GM10266 (cell line): ENCODE data around the gene PCDHAC1.

Experiments
- DNase-seq: peaks from one replicate; pipeline ENCODE4 v3.0.0; 2012; ENCODE audit errors: extremely low spot score
- TF ChIP-seq, protein P1 (sequence below): IDR thresholded peaks from 2 replicates; pipeline ENCODE4 v1.5.1; 2012; ENCODE audit warnings: mild to moderate bottlenecking, low read depth; ENCODE audit not compliant: control insufficient read depth, insufficient read depth; ENCODE audit errors: missing control alignments

PCDHAC1 gene

DNA sequence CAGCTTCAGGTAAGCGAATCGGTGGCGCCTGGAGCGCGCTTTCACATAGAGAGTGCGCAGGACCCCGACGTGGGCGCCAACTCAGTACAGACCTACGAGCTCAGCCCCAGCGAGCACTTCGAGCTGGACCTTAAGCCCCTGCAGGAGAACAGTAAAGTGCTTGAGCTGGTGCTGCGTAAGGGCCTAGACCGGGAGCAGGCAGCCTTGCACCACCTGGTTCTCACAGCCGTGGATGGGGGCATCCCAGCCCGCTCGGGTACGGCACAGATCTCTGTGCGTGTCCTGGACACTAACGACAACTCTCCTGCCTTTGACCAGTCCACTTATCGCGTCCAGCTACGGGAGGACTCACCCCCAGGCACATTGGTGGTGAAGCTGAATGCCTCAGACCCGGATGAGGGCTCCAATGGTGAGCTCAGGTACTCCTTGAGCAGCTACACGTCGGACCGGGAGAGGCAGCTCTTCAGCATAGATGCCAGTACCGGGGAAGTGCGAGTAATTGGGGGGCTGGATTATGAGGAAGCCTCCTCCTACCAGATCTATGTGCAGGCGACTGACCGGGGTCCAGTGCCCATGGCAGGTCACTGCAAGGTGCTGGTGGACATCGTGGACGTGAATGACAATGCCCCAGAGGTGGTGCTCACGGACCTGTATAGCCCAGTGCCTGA, 41.3 kb downstream of the PCDHAC1 start:
- TF ChIP-seq, protein P1, sequence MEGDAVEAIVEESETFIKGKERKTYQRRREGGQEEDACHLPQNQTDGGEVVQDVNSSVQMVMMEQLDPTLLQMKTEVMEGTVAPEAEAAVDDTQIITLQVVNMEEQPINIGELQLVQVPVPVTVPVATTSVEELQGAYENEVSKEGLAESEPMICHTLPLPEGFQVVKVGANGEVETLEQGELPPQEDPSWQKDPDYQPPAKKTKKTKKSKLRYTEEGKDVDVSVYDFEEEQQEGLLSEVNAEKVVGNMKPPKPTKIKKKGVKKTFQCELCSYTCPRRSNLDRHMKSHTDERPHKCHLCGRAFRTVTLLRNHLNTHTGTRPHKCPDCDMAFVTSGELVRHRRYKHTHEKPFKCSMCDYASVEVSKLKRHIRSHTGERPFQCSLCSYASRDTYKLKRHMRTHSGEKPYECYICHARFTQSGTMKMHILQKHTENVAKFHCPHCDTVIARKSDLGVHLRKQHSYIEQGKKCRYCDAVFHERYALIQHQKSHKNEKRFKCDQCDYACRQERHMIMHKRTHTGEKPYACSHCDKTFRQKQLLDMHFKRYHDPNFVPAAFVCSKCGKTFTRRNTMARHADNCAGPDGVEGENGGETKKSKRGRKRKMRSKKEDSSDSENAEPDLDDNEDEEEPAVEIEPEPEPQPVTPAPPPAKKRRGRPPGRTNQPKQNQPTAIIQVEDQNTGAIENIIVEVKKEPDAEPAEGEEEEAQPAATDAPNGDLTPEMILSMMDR, result no peak
- no peak for DNase-seq

DNA sequence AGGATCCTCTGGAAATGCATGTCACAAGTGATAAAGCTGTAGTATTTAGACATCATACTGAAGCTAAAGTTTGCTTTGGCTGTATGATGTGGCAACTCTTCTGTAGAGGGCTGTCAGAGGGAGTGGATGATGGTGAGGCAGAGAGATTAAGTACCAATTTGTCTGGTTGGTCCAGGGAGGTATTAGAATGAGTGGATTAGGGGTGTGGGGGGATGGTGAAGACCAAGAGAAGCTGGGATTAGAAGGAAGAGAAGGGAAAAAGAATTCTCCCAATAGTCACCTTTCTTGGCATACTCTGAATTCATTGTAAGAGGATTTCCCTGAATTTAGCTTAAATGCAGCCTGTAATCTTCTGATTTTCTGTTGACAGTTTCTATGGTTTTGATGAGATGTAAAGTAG, 43.8 kb downstream of the PCDHAC1 start:
- no peak for DNase-seq
- TF ChIP-seq, protein P1, result no peak

DNA sequence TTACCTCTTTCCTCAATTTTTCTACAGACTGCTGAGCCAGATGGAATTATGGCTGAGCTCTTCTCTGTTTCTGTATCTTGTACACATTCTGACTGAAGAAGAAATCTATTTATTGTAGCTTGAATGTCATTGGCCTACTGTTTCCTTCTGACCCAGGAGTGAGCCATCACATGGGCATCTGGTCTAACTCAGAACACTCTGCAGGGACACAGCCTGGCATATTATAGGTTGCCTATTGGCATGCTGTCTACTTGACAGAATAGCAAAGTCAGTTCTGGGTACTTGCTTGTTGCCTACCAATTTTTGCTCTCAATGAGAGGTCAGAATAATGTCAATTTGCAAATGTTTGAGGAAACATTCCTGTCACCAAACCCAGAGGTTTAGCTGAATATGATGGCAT, 47.5 kb downstream of the PCDHAC1 start:
- no peak for DNase-seq
- TF ChIP-seq, protein P1, result no peak

DNA sequence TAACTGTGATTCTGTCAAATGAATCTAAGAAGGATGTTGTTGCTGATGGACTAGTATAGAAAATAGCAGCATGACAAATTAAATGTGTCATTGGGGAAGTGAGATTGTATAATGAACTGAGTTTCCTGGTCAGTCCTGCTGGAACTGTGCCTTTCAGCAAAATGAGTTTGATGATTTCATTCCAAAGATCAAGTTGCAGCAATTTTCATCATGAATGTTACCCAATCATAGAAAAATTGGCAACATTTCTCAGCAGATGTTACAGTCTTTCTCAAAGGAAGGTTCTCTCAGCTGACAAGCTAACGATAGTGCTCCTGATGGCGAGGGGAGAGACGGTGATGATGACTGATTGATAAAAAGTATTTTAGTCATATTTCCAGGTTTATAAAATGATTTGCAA, 50.9 kb downstream of the PCDHAC1 start:
- TF ChIP-seq, protein P1, result no peak
- no peak for DNase-seq

DNA sequence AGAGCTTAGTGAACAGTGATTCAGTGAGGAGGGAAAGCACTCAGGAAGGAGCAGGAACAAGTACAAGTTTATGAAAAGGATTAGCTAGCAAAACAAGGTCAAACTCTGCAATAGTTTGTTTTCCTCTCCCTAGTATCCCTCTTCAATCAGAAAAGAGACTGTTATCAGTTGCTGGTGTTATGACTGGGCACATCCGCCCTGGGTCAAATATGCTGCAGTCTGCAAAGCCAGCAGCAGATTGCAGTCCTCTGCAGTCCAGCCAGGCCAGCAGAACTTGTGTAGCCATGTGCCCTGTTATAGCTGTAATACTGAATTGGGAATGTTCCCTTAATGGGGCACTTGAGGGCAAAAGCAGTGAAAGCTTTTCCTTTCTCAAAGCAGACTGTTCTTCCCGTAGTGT, 52.2 kb downstream of the PCDHAC1 start:
- DNase-seq, result no peak
- TF ChIP-seq, protein P1, result no peak

DNA sequence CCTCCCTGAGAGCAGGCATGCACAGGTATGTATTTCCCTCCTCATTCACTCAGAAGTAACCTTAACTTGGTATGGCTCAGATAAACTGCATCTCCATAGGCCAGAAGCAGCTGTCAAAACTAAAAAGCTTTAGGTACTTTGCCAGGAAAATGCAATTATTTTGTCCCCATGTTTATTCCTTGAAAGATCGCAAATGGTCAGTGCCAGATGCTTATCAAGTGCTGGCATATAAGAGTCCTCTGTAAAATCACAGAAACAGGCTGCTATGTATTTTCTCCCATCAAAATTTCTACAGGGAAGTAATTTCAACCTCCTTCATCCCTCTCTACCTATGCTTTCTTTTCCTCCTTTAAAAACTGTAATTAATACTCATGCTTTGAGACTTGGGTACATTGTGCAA, 52.9 kb downstream of the PCDHAC1 start:
- no peak for DNase-seq

More for the DNA sequence above, 52.9 kb downstream of the PCDHAC1 start:
- TF ChIP-seq, protein P1, result no peak
